SK-N-SH (cell line): Measurements from ENCODE around the gene NGB. TPM values are rescaled to one million over a fixed set of nuclear protein-coding genes. Genes with fewer than 3 reads are reported as not detected.

Source experiments
- CTCF ChIA-PET: fragments of 300-600, 350-600 bp; formaldehyde crosslinking; extraction: SDS; loops from one replicate; lab custom pipeline; 2021; lab: Yijun Ruan, JAX
- POLR2A ChIA-PET: fragments of 350-600 bp; sonication (Branson Sonifier 250); formaldehyde crosslinking; extraction: SDS; loops from one replicate; lab custom pipeline; 2020; ENCODE audit warnings: antibody characterized with exemption, inconsistent platforms; lab: Yijun Ruan, JAX
- DNase-seq: peaks from one replicate; pipeline ENCODE4 v3.0.0; 2012
- H2AFZ ChIP-seq: fragments of 200-600 bp; sonication (generic); 2 replicates; pipeline ENCODE4 v1.8.1; 2016; ENCODE audit warnings: antibody characterized with exemption, mild to moderate bottlenecking, low read depth
- H3F3A ChIP-seq: fragments of 200-600 bp; sonication (generic); replicated peaks from 2 replicates; pipeline ENCODE3; 2016; ENCODE audit warnings: antibody characterized with exemption, mild to moderate bottlenecking; ENCODE audit not compliant: insufficient read depth
- H3K27ac ChIP-seq, 2 experiments: fragments of 200-500 bp in 1 of 2; fragments of 200-600 bp in 1 of 2; sonication (Bioruptor generic) in 1 of 2; sonication (generic), shearing (Covaris generic) in 1 of 2; 2 replicates each; pipeline versions ENCODE4 v1.5.1 to v1.6.1; 2014 to 2016; ENCODE audit warnings: low read depth in 2 of 2, inconsistent platforms in 1 of 2, low read length in 1 of 2, mild to moderate bottlenecking in 1 of 2, mixed read lengths in 1 of 2
- H3K27me3 ChIP-seq: fragments of 200-600 bp; sonication (generic), shearing (Covaris generic); 2 replicates; pipeline ENCODE4 v1.6.1; 2016; ENCODE audit warnings: mixed run types; ENCODE audit not compliant: insufficient read depth
- H3K36me3 ChIP-seq, 2 experiments: fragments of 200-500 bp in 1 of 2; fragments of 200-600 bp in 1 of 2; sonication (Bioruptor generic) in 1 of 2; sonication (generic) in 1 of 2; replicated peaks in 1 of 2; 2 replicates each; pipeline versions ENCODE3 to v1.5.1; 2014 to 2016; ENCODE audit warnings: low read length in 1 of 2, mild to moderate bottlenecking in 1 of 2; ENCODE audit not compliant: insufficient read depth in 2 of 2, control insufficient read depth in 1 of 2
- H3K4me1 ChIP-seq, 2 experiments: fragments of 200-500 bp in 1 of 2; fragments of 200-600 bp in 1 of 2; sonication (Bioruptor generic) in 1 of 2; sonication (generic), shearing (Covaris generic) in 1 of 2; 2 replicates each; pipeline versions ENCODE4 v1.5.1 to v1.6.1; 2014 to 2016; ENCODE audit warnings: low read depth in 1 of 2, low read length in 1 of 2, mixed run types in 1 of 2; ENCODE audit not compliant: insufficient read depth in 2 of 2, control insufficient read depth in 1 of 2
- H3K4me2 ChIP-seq: fragments of 200-600 bp; sonication (generic), shearing (Covaris generic); 2 replicates; pipeline ENCODE4 v1.6.1; 2017; ENCODE audit warnings: mixed run types
- H3K4me3 ChIP-seq, 2 experiments: fragments of 200-500 bp in 1 of 2; fragments of 200-600 bp in 1 of 2; sonication (Bioruptor generic) in 1 of 2; sonication (generic), shearing (Covaris generic) in 1 of 2; 2 replicates each; pipeline versions ENCODE4 v1.5.1 to v1.8.1; 2014 to 2016; ENCODE audit warnings: low read depth in 2 of 2, inconsistent platforms in 1 of 2, low read length in 1 of 2, mild to moderate bottlenecking in 1 of 2, mixed read lengths in 1 of 2, moderate library complexity in 1 of 2
- H3K79me2 ChIP-seq: fragments of 200-600 bp; sonication (generic); 2 replicates; pipeline ENCODE4 v1.8.1; 2017; ENCODE audit warnings: mild to moderate bottlenecking; ENCODE audit not compliant: insufficient read depth
- H3K9ac ChIP-seq: fragments of 200-600 bp; sonication (generic); 2 replicates; pipeline ENCODE4 v1.6.1; 2017; ENCODE audit warnings: mixed run types
- H3K9me2 ChIP-seq: fragments of 200-600 bp; sonication (generic); 2 replicates; pipeline ENCODE4 v1.6.1; 2017; ENCODE audit warnings: mixed run types
- H3K9me3 ChIP-seq: fragments of 200-600 bp; sonication (generic); 2 replicates; pipeline ENCODE4 v1.6.1; 2017; ENCODE audit warnings: mixed run types, mild to moderate bottlenecking, moderate library complexity
- H4K20me1 ChIP-seq: fragments of 200-600 bp; sonication (generic); 2 replicates; pipeline ENCODE4 v1.6.1; 2017; ENCODE audit warnings: mild to moderate bottlenecking, mixed run types; ENCODE audit not compliant: insufficient read depth
- ELF1 ChIP-seq: IDR thresholded peaks from 2 replicates; pipeline ENCODE4 v1.4.0; 2012
- FOXJ3 ChIP-seq: sonication (generic); formaldehyde crosslinking; IDR thresholded peaks from 2 replicates; pipeline ENCODE4 v1.5.1; 2020; ENCODE audit warnings: mild to moderate bottlenecking, missing genetic modification reagents
- GABPA ChIP-seq: IDR thresholded peaks from 2 replicates; pipeline ENCODE4 v1.4.0; 2012; ENCODE audit warnings: low read depth, mild to moderate bottlenecking
- JUND ChIP-seq: IDR thresholded peaks from 2 replicates; pipeline ENCODE4 v1.4.0; 2012
- MAX ChIP-seq: IDR thresholded peaks from 2 replicates; pipeline ENCODE4 v1.4.0; 2012; ENCODE audit warnings: low read depth
- MEF2A ChIP-seq: IDR thresholded peaks from 2 replicates; pipeline ENCODE4 v1.4.0; 2012; ENCODE audit warnings: low read depth, borderline replicate concordance
- MXI1 ChIP-seq: IDR thresholded peaks from 2 replicates; pipeline ENCODE4 v1.6.1; 2012; ENCODE audit warnings: mild to moderate bottlenecking, low read depth, low read length, improper control_type of control experiment
- NFIC ChIP-seq: IDR thresholded peaks from 2 replicates; pipeline ENCODE4 v1.4.0; 2012; ENCODE audit warnings: borderline replicate concordance
- NRF1 ChIP-seq: IDR thresholded peaks from 2 replicates; pipeline ENCODE4 v1.6.1; 2012; ENCODE audit warnings: low read depth, mild to moderate bottlenecking, low read length
- PBX3 ChIP-seq: IDR thresholded peaks from 2 replicates; pipeline ENCODE4; 2012
- REST ChIP-seq: IDR thresholded peaks from 2 replicates; pipeline ENCODE4 v1.6.1; 2012; ENCODE audit warnings: mild to moderate bottlenecking, low read depth, low read length, moderate library complexity
- RFX5 ChIP-seq: IDR thresholded peaks from 2 replicates; pipeline ENCODE4 v1.6.1; 2012; ENCODE audit warnings: mild to moderate bottlenecking, improper control_type of control experiment, low read length
- TAF1 ChIP-seq: IDR thresholded peaks from 2 replicates; pipeline ENCODE4 v1.6.1; 2012; ENCODE audit warnings: low read depth, mild to moderate bottlenecking, low read length, moderate library complexity, borderline replicate concordance
- USF1 ChIP-seq: IDR thresholded peaks from 2 replicates; pipeline ENCODE4 v1.4.0; 2012; ENCODE audit warnings: low read depth, borderline replicate concordance
- WGBS: methylation state at CpG from one replicate; pipeline ENCODE4 v1.1.6; 2017; ENCODE audit warnings: low lambda C conversion rate; 5-methylcytosine and 5-hydroxymethylcytosine counted together
- polyA plus RNA-seq, 3 experiments: library from polyadenylated mRNA; depleted of rRNA; stranded (reverse); fragments of >200 nt; gene quantifications; 2 replicates each; pipeline ENCODE4 v1.2.3, GENCODE V29; 2012

NGB gene
- polyA plus RNA-seq, 1 of the 3 experiments (the other 2 are of a cell fraction), result not detected

GRCh38 chr14:77231721-77232120 lies 39.3 kb downstream of the NGB start:
- no peaks in the 10 kb centered on the region for H4K20me1 ChIP-seq
- H3K4me3 ChIP-seq, result no peak overlapping the region
- no peak overlapping the region for H3K9ac ChIP-seq
- ChIA-PET POLR2A (no interaction called here), CTCF (interaction anchor here (0.7 kb wide), 1 partner anchor 164 kb away, joined by 3 read pairs; no protein-coding TSS in a partner anchor)
- WGBS, result 32% methylated on average over 3 of the region's 3 CpGs
- no peak overlapping the region for H3K27ac ChIP-seq
- H3K4me2 ChIP-seq, result no peak overlapping the region
- no peaks in the 10 kb centered on the region for H3K79me2 ChIP-seq
- H2AFZ ChIP-seq, result no peak overlapping the region
- H3K9me3 ChIP-seq, result no peaks in the 10 kb centered on the region
- H3K4me1 ChIP-seq, result no peaks in the 10 kb centered on the region; a peak in 1 of 4 replicates
- no peaks in the 10 kb centered on the region for H3F3A ChIP-seq
- TF ChIP-seq FOXJ3 (CRISPR knock-in tag) (no peak), ELF1 (no peak), MAX (no peak), USF1 (no peak)
- no peaks in the 10 kb centered on the region for H3K27me3 ChIP-seq
- H3K36me3 ChIP-seq, result no peaks in the 10 kb centered on the region
- no peak for DNase-seq
- H3K9me2 ChIP-seq, result no peaks in the 10 kb centered on the region

GRCh38 chr14:77230914-77231313 lies 40.1 kb downstream of the NGB start:
- no peak overlapping the region for H3K4me3 ChIP-seq
- H3K4me1 ChIP-seq, result no peaks in the 10 kb centered on the region; a peak in 1 of 4 replicates
- ChIA-PET POLR2A (no interaction called here), CTCF (interaction anchor here (1.5 kb wide), 1 partner anchor 78 kb away, joined by 3 read pairs; no protein-coding TSS in a partner anchor)
- H3K27me3 ChIP-seq, result peaks cover 3% of the 10 kb centered on the region; the same call in 1 of the 2 replicates
- H3K36me3 ChIP-seq, result no peaks in the 10 kb centered on the region
- H3K9me3 ChIP-seq, result no peaks in the 10 kb centered on the region
- H3K79me2 ChIP-seq, result no peaks in the 10 kb centered on the region
- no peak overlapping the region for H3K4me2 ChIP-seq
- TF ChIP-seq REST (no peak), NRF1 (no peak), GABPA (no peak), JUND (no peak), MXI1 (no peak), TAF1 (no peak), NFIC (no peak), MEF2A (no peak), PBX3 (no peak), RFX5 (no peak)
- H4K20me1 ChIP-seq, result no peaks in the 10 kb centered on the region
- H2AFZ ChIP-seq, result no peak overlapping the region
- no peaks in the 10 kb centered on the region for H3F3A ChIP-seq
- H3K27ac ChIP-seq, result no peak overlapping the region
- no peaks in the 10 kb centered on the region for H3K9me2 ChIP-seq
- WGBS, result 17% methylated on average over 2 of the region's 2 CpGs
- H3K9ac ChIP-seq, result no peak overlapping the region
- no peak for DNase-seq
